ENCODE data around the gene GOSR1. TPM values are rescaled to one million over a fixed set of nuclear protein-coding genes. Genes with fewer than 3 reads are reported as not detected.
A peak's percentile ranks its signal among the peaks of the same experiment; 100 is the strongest.

GOSR1 gene
- total and polyA plus RNA-seq, 4 donors: 14.8 to 45.1 (median 32.1) TPM

- DNase-seq (no peak), ATAC-seq (ENCODE audit: insufficient read depth, low FRiP score) (no peak)
- Histone ChIP-seq H3K9ac (ENCODE audit: insufficient read depth in 1 of 2, low read length in 2 of 2) (no peak overlapping the region), H3K27me3 (ENCODE audit: control insufficient read depth in 3 of 3, insufficient read depth in 3 of 3, low read length in 2 of 3) (peaks cover 0 to 3% (median 0%) of the 10 kb centered on the region in 3 donors), H3K4me3 (no peak overlapping the region), H3K4me1 (ENCODE audit: control insufficient read depth in 5 of 5, insufficient read depth in 5 of 5, low read length in 5 of 5) (peaks cover 0 to 14% (median 5%) of the 10 kb centered on the region in 5 donors), H3K9me3 (ENCODE audit: control insufficient read depth in 4 of 4, insufficient read depth in 3 of 4, low read length in 3 of 4) (no peaks in the 10 kb centered on the region), H3K36me3 (ENCODE audit: control insufficient read depth in 4 of 4, insufficient read depth in 4 of 4, low read length in 4 of 4) (no peaks in the 10 kb centered on the region), H3K27ac (ENCODE audit: low read depth in 1 of 2, low read length in 1 of 2) (no peak overlapping the region)
- WGBS, 2 donors: 93 to 98% methylated on average over 2 of the region's 2 CpGs
- no peak for TF ChIP-seq CTCF (IDR thresholded peaks at IDR 0.05; ENCODE audit: control extremely low read depth, extremely low read depth)
These were observed 2.0 kb upstream of the GOSR1 start for GRCh38 chr17:30475206-30475605.

- Histone ChIP-seq H3K9ac (ENCODE audit: insufficient read depth in 1 of 2, low read length in 2 of 2) (peak overlapping the region; percentile 81 to 99), H3K27me3 (ENCODE audit: control insufficient read depth in 3 of 3, insufficient read depth in 3 of 3, low read length in 2 of 3) (peaks cover 0 to 3% (median 0%) of the 10 kb centered on the region in 3 donors), H3K4me1 (ENCODE audit: control insufficient read depth in 5 of 5, insufficient read depth in 5 of 5, low read length in 5 of 5) (peaks cover 0 to 14% (median 5%) of the 10 kb centered on the region in 5 donors), H3K27ac (ENCODE audit: low read depth in 1 of 2, low read length in 1 of 2) (peak overlapping the region; percentile 25 to 75), H3K4me3 (no peak overlapping the region), H3K36me3 (ENCODE audit: control insufficient read depth in 4 of 4, insufficient read depth in 4 of 4, low read length in 4 of 4) (peaks cover 0 to 9% (median 6%) of the 10 kb centered on the region in 4 donors), H3K9me3 (ENCODE audit: control insufficient read depth in 4 of 4, insufficient read depth in 3 of 4, low read length in 3 of 4) (no peaks in the 10 kb centered on the region)
- DNase-seq: no peak
- no peak for ATAC-seq (ENCODE audit: insufficient read depth, low FRiP score)
- 15 to 18% methylated on average over 7 of the region's 7 CpGs for WGBS, 2 donors
- no peak for TF ChIP-seq CTCF (IDR thresholded peaks at IDR 0.05; ENCODE audit: control extremely low read depth, extremely low read depth)
These were observed 504 bp upstream of the GOSR1 start for GRCh38 chr17:30476726-30477082.

- Histone ChIP-seq H3K4me1 (ENCODE audit: control insufficient read depth in 5 of 5, insufficient read depth in 5 of 5, low read length in 5 of 5) (peaks cover 0 to 14% (median 5%) of the 10 kb centered on the region in 5 donors), H3K9ac (ENCODE audit: insufficient read depth in 1 of 2, low read length in 2 of 2) (peak overlapping the region; percentile 99), H3K36me3 (ENCODE audit: control insufficient read depth in 4 of 4, insufficient read depth in 4 of 4, low read length in 4 of 4) (peaks cover 0 to 14% (median 7%) of the 10 kb centered on the region in 4 donors), H3K4me3 (peak overlapping the region; percentile 89), H3K9me3 (ENCODE audit: control insufficient read depth in 4 of 4, insufficient read depth in 3 of 4, low read length in 3 of 4) (no peaks in the 10 kb centered on the region), H3K27me3 (ENCODE audit: control insufficient read depth in 3 of 3, insufficient read depth in 3 of 3, low read length in 2 of 3) (peaks cover 0 to 3% (median 0%) of the 10 kb centered on the region in 3 donors), H3K27ac (ENCODE audit: low read depth in 1 of 2, low read length in 1 of 2) (peak overlapping the region; percentile 86 to 98)
- DNase-seq (peak in 1 of 3 donors; percentile 17), ATAC-seq (ENCODE audit: insufficient read depth, low FRiP score) (no peak)
- no peak for TF ChIP-seq CTCF (IDR thresholded peaks at IDR 0.05; ENCODE audit: control extremely low read depth, extremely low read depth)
- 0% methylated on average over 9 of the region's 9 CpGs for WGBS, 2 donors
These were observed 537 bp downstream of the GOSR1 start for GRCh38 chr17:30477774-30478115.

- H3K9ac ChIP-seq (ENCODE audit: insufficient read depth in 1 of 2, low read length in 2 of 2): no peak overlapping the region
- H3K27ac ChIP-seq (ENCODE audit: low read depth in 1 of 2, low read length in 1 of 2): no peak overlapping the region
- H3K4me3 ChIP-seq: no peak overlapping the region
- no peak for DNase-seq
- H3K36me3 ChIP-seq (ENCODE audit: control insufficient read depth in 4 of 4, insufficient read depth in 4 of 4, low read length in 4 of 4): peaks cover 8 to 40% (median 18%) of the 10 kb centered on the region in 4 donors
- no peak for TF ChIP-seq CTCF (IDR thresholded peaks at IDR 0.05; ENCODE audit: control extremely low read depth, extremely low read depth)
- H3K4me1 ChIP-seq (ENCODE audit: control insufficient read depth in 5 of 5, insufficient read depth in 5 of 5, low read length in 5 of 5): peaks cover 0 to 8% (median 5%) of the 10 kb centered on the region in 5 donors
- no peaks in the 10 kb centered on the region for H3K27me3 ChIP-seq (ENCODE audit: control insufficient read depth in 3 of 3, insufficient read depth in 3 of 3, low read length in 2 of 3)
- ATAC-seq (ENCODE audit: insufficient read depth, low FRiP score): no peak
- H3K9me3 ChIP-seq (ENCODE audit: control insufficient read depth in 4 of 4, insufficient read depth in 3 of 4, low read length in 3 of 4): no peaks in the 10 kb centered on the region
These were observed 5.3 kb downstream of the GOSR1 start for GRCh38 chr17:30482555-30482954.
